ENCODE results near the gene PDE9A.

DNA sequence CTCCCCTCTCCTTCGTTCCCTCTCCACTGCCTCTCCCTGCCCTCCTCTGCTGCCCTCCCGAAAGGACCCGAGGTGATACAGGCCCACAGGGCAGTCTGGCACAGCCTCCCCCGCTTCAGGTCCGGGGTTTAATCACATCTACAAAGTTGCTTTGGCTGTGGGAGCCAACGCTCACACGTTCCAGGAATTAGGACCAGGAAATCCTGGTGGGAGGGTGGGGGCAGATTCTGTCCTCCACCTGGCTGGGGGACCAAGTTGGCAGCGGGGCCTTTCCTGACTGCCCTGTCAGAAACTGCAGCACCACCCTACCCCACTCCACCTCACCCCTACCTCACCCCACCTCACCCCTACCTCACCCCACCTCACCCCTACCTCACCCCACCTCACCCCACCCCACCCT, 130.9 kb downstream of the PDE9A start:
- TF ChIP-seq SIN3A (IDR thresholded peaks at IDR 0.05; ENCODE audit: borderline replicate concordance, insufficient read depth, low read length) (no peak), POLR2AphosphoS5 (IDR thresholded peaks at IDR 0.05; ENCODE audit: low read depth, low read length) (no peak)
- TF ChIP-seq, protein P1, sequence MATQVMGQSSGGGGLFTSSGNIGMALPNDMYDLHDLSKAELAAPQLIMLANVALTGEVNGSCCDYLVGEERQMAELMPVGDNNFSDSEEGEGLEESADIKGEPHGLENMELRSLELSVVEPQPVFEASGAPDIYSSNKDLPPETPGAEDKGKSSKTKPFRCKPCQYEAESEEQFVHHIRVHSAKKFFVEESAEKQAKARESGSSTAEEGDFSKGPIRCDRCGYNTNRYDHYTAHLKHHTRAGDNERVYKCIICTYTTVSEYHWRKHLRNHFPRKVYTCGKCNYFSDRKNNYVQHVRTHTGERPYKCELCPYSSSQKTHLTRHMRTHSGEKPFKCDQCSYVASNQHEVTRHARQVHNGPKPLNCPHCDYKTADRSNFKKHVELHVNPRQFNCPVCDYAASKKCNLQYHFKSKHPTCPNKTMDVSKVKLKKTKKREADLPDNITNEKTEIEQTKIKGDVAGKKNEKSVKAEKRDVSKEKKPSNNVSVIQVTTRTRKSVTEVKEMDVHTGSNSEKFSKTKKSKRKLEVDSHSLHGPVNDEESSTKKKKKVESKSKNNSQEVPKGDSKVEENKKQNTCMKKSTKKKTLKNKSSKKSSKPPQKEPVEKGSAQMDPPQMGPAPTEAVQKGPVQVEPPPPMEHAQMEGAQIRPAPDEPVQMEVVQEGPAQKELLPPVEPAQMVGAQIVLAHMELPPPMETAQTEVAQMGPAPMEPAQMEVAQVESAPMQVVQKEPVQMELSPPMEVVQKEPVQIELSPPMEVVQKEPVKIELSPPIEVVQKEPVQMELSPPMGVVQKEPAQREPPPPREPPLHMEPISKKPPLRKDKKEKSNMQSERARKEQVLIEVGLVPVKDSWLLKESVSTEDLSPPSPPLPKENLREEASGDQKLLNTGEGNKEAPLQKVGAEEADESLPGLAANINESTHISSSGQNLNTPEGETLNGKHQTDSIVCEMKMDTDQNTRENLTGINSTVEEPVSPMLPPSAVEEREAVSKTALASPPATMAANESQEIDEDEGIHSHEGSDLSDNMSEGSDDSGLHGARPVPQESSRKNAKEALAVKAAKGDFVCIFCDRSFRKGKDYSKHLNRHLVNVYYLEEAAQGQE (IDR thresholded peaks at IDR 0.05; ENCODE audit: insufficient read depth in 1 of 2, low read depth in 2 of 2, low read length in 2 of 2) = no peak
